Stimulated activated naive CD8-positive, alpha-beta T cell treated with anti-CD3 and anti-CD28 coated beads, Interleukin-15, Interleukin-2, amounts not matched to agents 100 ng/mL and 50 ng/mL, for 24 hours (primary cell): ENCODE results near the gene EPS8L2.
"Not testable (repeated sequence)": the region's sequence is repeated elsewhere in the genome, so short reads cannot be mapped to it uniquely, and the experiment has no call there.

Experiments
- H3K27ac Mint-ChIP-seq: one replicate; pipeline ENCODE4 v1.8.0; 2021; ENCODE audit warnings: mild to moderate bottlenecking, mixed read lengths
- H3K27me3 Mint-ChIP-seq: one replicate; pipeline ENCODE4 v1.8.0; 2021; ENCODE audit warnings: mixed read lengths
- H3K36me3 Mint-ChIP-seq: one replicate; pipeline ENCODE4 v1.8.0; 2021; ENCODE audit warnings: low read depth, mixed read lengths
- H3K4me1 Mint-ChIP-seq: one replicate; pipeline ENCODE4 v1.8.0; 2021; ENCODE audit warnings: low read depth, mixed read lengths
- H3K4me3 Mint-ChIP-seq: one replicate; pipeline ENCODE4 v1.8.0; 2021; ENCODE audit warnings: mild to moderate bottlenecking, mixed read lengths
- H3K9me3 Mint-ChIP-seq: one replicate; pipeline ENCODE4 v1.8.0; 2021; ENCODE audit warnings: mixed read lengths

EPS8L2 gene

DNA sequence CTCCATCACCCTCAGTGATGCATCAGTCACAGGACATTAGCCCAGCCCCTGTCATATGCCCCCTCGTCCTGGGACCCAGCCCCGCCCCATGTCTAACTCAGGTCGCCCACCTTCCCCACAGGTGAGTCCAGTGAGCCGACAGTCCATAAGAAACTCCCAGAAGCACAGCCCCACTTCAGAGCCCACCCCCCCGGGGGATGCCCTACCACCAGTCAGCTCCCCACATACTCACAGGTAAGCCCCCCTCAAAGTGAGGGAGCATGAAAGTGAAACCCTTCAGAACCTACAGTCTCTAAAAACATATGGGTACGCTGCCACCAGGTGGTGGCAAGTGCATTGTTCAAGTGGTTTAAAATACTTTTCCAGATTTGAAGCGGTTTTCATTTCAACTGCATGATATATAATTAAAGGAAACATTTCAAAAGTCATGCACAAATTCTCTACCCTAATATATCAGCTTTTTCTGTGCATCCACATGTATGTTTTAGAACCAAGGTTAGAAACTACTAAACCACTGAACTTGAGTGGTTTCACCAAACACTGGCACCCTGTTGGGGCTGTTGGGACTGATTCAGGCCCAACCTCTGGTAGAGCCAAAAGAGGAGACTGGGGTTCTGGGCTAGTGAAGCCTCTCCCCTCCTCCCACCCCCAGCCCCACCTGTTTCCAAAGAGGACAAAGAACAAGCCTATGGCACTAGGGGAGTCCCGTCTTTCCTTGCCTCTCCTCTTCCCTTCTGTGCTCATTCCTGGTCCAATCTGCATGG is 17.3 kb downstream of the EPS8L2 start:
- Mint-ChIP-seq H3K27me3 (peaks cover 18% of the 10 kb centered on the region), H3K9me3 (no peaks in the 10 kb centered on the region), H3K4me3 (no peak overlapping the region), H3K36me3 (no peaks in the 10 kb centered on the region), H3K4me1 (peaks cover 23% of the 10 kb centered on the region), H3K27ac (no peak overlapping the region)

DNA sequence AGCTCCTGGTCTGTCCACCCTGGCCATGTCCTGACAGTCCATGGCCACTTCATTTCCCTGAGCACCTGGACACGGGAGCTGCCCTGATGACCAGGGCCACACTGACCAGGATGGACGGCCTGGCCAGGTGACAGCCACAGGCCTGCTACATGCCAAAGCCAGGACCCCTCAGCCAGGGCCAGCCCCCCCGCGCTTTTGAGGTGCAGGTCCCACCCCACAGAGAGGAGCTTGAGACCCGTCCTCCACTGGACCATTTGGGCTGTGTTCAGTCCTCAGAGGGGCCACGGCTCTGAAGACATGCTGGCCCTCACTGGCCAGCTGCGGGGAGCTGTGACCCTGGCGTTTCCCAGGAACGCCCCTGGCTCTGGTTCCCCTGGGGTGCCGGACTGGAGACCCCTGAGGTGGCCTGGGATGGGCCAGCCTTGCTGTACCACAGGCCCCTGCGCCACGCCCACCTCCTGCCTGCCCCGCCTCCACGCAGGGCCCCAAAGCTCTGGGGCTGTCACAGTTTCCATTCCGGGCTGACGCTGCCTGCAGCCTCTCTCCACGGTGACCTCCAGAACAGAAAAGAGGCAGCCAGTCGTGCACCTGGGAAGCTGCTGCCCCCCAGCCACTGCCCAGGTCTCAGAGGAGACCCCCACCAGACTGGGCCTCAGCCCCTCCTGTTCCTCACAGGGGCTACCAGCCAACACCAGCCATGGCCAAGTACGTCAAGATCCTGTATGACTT is 18.2 kb downstream of the EPS8L2 start:
- Mint-ChIP-seq H3K27ac (no peak overlapping the region), H3K27me3 (peaks cover 16% of the 10 kb centered on the region), H3K9me3 (no peaks in the 10 kb centered on the region), H3K4me1 (peaks cover 23% of the 10 kb centered on the region), H3K4me3 (peak overlapping the region; percentile 5), H3K36me3 (no peaks in the 10 kb centered on the region)

DNA sequence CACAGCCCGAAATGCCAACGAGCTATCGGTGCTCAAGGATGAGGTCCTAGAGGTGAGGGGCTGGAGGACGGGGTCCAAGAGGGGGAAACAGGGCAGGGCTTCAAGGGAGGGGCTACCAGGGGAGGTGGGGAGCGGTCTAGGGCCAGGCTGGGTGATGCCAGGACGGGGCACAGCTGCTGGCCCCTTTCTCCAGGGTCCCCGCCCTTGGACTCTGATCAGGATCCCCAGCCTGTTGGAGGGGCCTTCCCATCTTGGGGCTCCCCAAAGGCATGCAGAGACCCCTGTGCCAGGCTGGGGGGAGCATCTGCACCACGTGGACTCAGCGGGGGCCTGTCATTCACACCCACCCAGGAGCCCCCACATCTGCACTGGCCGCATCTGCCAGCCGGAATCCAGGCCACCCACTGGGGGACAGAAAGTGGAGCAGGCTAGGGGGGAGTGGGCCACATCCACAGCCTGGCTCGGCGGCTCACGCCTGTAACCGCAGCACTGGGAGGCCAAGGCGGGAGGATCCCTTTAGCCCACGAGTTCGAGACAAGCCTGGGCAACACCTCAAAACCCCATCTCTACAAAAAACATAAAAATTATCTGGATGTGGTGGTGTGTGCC is 18.9 kb downstream of the EPS8L2 start:
- peak overlapping the region; percentile 40 for H3K27ac Mint-ChIP-seq
- H3K27me3 Mint-ChIP-seq, result peaks cover 10% of the 10 kb centered on the region
- no peaks in the 10 kb centered on the region for H3K36me3 Mint-ChIP-seq
- no peaks in the 10 kb centered on the region for H3K9me3 Mint-ChIP-seq
- peaks cover 23% of the 10 kb centered on the region for H3K4me1 Mint-ChIP-seq
- peak overlapping the region; percentile 49 for H3K4me3 Mint-ChIP-seq

DNA sequence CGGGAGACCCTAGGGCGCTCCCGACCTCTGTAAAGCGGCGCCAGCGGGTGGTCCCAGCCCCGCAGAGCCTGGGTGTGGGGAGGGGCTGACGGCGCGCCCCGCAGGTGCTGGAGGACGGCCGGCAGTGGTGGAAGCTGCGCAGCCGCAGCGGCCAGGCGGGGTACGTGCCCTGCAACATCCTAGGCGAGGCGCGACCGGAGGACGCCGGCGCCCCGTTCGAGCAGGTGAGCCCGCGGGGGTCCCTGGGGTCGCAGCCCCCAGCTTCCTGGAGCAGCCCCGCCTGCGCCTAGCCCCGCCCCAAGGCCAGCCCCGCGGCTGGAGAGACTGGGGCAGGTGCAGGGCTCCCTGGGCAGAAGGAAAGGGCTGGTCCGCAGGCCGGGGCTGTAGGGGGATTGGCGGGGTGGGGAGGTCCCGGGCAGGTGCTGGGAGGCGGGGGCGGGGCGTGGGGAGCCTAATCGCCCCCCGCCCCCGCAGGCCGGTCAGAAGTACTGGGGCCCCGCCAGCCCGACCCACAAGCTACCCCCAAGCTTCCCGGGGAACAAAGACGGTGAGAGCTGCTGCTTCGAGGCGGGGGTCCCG is 19.7 kb downstream of the EPS8L2 start:
- no peaks in the 10 kb centered on the region for H3K36me3 Mint-ChIP-seq
- peak overlapping the region; percentile 65 for H3K4me3 Mint-ChIP-seq

DNA sequence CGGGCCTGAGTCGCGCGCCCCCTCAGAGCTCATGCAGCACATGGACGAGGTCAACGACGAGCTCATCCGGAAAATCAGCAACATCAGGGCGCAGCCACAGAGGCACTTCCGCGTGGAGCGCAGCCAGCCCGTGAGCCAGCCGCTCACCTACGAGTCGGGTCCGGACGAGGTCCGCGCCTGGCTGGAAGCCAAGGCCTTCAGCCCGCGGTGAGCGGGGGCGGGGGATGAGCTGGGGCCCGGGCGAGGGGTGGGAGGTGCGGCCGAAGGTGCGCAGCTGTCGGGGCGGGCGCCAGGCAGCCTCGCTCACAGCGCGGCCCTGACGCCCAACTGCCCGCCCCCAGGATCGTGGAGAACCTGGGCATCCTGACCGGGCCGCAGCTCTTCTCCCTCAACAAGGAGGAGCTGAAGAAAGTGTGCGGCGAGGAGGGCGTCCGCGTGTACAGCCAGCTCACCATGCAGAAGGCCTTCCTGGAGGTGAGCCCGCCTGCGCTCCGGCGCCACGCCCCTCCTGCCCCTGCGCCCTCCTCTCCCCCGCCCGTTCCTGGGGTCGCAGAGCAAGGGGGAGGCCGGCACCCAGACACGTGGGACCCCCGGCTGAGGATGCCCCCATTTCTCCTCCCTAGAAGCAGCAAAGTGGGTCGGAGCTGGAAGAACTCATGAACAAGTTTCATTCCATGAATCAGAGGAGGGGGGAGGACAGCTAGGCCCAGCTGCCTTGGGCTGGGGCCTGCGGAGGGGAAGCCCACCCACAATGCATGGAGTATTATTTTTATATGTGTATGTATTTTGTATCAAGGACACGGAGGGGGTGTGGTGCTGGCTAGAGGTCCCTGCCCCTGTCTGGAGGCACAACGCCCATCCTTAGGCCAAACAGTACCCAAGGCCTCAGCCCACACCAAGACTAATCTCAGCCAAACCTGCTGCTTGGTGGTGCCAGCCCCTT is 20.5 kb downstream of the EPS8L2 start:
- Mint-ChIP-seq H3K9me3 (no peaks in the 10 kb centered on the region), H3K27ac (no peak overlapping the region), H3K27me3 (peaks cover 8% of the 10 kb centered on the region), H3K4me3 (peak overlapping the region; percentile 65), H3K36me3 (no peaks in the 10 kb centered on the region), H3K4me1 (peaks cover 20% of the 10 kb centered on the region)

More for the DNA sequence above, 19.7 kb downstream of the EPS8L2 start:
- Mint-ChIP-seq H3K27ac (no peak overlapping the region), H3K9me3 (no peaks in the 10 kb centered on the region), H3K4me1 (peaks cover 23% of the 10 kb centered on the region), H3K27me3 (peaks cover 8% of the 10 kb centered on the region)

DNA sequence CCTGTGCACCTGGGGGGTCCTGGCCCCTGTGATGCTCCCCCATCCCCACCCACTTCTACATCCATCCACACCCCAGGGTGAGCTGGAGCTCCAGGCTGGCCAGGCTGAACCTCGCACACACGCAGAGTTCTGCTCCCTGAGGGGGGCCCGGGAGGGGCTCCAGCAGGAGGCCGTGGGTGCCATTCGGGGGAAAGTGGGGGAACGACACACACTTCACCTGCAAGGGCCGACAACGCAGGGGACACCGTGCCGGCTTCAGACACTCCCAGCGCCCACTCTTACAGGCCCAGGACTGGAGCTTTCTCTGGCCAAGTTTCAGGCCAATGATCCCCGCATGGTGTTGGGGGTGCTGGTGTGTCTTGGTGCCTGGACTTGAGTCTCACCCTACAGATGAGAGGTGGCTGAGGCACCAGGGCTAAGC is 21.3 kb downstream of the EPS8L2 start:
- no peak overlapping the region for H3K4me3 Mint-ChIP-seq
- peaks cover 13% of the 10 kb centered on the region for H3K4me1 Mint-ChIP-seq
- H3K27ac Mint-ChIP-seq, result no peak overlapping the region
- no peaks in the 10 kb centered on the region for H3K36me3 Mint-ChIP-seq
- peaks cover 8% of the 10 kb centered on the region for H3K27me3 Mint-ChIP-seq
- H3K9me3 Mint-ChIP-seq, result no peaks in the 10 kb centered on the region

DNA sequence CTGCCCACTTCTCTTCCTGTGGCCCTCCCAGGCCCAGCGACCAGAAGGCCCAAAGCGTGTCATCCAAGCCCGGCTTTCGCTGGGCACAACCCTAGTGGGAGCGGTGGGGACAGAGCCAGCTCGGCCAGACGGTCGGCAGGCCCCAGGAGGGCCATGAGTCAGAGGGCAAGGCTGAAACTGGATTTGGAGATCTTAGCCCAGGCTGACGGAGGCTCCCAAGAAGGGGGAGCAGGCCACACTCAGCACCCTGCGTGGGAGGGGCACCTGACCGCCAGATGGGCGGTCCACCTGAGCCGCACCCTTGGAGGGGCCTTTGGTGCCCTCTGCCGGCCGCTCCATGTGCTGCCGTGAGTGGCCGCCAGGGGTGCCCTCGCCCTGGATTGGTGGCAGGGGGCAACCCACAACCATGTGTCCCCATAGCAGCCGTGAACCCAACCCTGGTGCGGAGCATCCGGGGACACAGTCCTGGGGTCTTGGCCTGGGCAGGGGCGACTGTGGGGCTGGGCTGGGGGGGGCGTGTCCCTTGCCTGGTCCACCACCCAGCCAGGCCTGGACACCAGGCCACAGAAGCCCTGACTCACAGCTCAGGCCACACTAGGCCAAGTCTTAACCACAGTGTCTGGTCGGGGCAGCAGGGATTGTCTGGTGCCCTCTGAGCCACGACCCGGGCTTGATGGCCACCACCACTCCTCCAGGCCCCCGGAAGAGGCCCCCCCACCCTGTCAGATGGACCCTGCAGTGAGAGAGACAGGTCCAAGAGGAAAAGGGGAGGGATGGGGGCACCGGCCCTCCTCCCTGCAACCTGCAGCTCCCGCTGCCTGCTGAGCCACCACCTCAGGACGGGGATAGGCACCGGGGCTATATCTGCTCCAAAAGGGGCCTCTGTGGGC is 22.1 kb downstream of the EPS8L2 start:
- H3K27me3 Mint-ChIP-seq, result peaks cover 7% of the 10 kb centered on the region
- H3K36me3 Mint-ChIP-seq, result no peaks in the 10 kb centered on the region
- H3K4me1 Mint-ChIP-seq, result peaks cover 11% of the 10 kb centered on the region
- H3K4me3 Mint-ChIP-seq, result no peak overlapping the region
- H3K9me3 Mint-ChIP-seq, result no peaks in the 10 kb centered on the region
- H3K27ac Mint-ChIP-seq, result no peak overlapping the region

DNA sequence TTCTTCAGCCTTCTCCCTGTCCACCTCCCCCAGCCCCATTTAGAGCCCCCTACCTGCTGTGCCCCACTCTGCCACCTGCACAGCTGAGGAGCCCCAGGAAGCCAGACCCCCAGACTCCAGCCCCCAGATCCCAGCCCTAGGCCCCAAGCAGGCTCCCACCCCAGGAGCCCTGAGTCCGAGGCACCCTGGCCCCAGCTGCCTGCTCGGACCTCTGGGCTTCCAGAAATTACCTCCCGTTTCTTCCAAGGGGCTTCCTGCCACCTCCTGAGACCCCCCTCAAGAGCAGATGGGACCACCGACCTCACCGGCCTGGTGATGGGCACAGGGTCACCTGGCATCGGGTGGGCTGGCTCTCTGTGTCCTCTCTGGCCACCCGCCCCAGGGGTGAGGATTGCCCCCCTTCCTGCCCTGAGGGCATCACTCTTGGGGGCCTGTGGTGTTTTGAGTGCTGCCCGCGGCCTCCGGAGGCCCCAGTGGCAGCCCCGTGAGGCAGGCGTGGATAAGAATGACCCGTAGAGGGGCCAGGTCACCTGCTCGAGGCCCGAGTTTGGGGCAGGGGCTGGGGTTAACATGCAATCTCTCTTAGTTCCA is 23.0 kb downstream of the EPS8L2 start:
- no peak overlapping the region for H3K4me3 Mint-ChIP-seq
- H3K9me3 Mint-ChIP-seq, result no peaks in the 10 kb centered on the region
- H3K27ac Mint-ChIP-seq, result no peak overlapping the region
- H3K27me3 Mint-ChIP-seq, result peaks cover 3% of the 10 kb centered on the region
- H3K36me3 Mint-ChIP-seq, result no peaks in the 10 kb centered on the region
- H3K4me1 Mint-ChIP-seq, result peaks cover 8% of the 10 kb centered on the region

DNA sequence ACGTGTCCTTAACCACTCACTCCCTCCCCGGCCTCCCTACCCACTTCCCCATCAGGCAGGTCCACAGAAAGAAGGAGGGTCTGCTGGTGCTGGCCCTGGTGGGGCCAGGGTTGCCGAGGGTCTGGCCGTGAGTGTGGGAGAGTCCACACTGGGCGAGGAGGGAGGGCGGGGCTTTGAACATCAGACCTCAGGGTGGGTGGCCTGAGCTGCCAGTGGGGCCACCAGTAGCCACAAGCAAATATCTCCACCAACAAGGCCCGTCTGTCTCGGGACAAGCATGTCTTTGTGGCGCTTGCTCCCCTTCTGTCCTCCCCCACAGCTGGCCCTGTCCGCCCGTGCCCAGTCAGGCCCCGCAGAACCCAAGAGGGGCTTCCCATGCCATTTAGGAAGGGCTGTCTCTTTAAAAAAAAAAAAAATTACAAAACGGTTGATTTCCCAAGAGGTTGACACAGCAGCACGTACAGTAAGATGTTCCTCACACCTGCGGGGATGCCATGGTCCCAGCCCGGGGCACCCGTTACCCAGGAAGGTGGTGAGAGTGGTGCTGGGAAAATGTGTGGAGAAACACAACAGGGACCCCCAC is 23.6 kb downstream of the EPS8L2 start:
- Mint-ChIP-seq H3K4me3 (no peak overlapping the region), H3K27ac (no peak overlapping the region)

DNA sequence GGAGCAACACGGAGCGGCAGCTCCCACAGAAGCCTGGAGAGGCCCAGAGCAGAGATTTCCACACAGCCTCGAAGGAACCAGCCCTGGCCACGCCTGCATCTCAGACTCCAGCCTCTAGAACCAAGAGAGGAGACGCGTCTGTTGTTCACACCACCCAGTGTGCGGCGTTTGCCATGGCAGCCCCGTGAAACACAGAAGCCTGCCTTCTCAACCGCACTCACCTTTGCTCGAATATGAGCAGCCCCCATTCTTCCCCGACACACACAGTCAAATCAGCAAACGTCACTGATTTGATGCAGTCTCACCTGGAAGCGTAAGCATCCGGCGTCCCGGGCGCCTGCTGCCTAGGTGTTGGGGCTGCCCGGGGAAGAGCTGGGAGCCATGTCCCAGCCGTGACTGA is 27.0 kb downstream of the EPS8L2 start:
- peaks cover 4% of the 10 kb centered on the region for H3K27me3 Mint-ChIP-seq

More for the DNA sequence above, 23.6 kb downstream of the EPS8L2 start:
- Mint-ChIP-seq H3K4me1 (peaks cover 6% of the 10 kb centered on the region), H3K27me3 (peaks cover 3% of the 10 kb centered on the region), H3K36me3 (no peaks in the 10 kb centered on the region), H3K9me3 (no peaks in the 10 kb centered on the region)

DNA sequence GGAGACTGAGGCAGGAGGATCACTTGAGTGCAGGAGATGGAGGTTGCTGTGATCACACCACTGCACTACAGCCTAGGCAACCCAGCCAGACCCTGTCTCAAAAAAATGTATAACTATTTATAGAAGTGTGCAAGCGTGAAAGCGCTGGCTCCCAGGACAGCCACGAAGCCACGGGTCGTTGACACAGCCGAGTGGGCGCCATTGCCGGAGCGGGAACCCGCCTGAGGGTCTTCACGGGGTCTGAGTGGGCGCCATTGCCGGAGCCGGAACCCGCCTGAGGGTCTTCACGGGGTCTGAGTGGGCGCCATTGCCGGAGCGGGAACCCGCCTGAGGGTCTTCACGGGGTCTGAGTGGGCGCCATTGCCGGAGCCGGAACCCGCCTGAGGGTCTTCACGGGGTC is 28.5 kb downstream of the EPS8L2 start:
- not testable (repeated sequence) for H3K4me3 Mint-ChIP-seq, H3K36me3 Mint-ChIP-seq

More for the DNA sequence above, 27.0 kb downstream of the EPS8L2 start:
- Mint-ChIP-seq H3K9me3 (no peaks in the 10 kb centered on the region), H3K4me3 (no peak overlapping the region), H3K36me3 (no peaks in the 10 kb centered on the region), H3K4me1 (peaks cover 15% of the 10 kb centered on the region), H3K27ac (no peak overlapping the region)

DNA sequence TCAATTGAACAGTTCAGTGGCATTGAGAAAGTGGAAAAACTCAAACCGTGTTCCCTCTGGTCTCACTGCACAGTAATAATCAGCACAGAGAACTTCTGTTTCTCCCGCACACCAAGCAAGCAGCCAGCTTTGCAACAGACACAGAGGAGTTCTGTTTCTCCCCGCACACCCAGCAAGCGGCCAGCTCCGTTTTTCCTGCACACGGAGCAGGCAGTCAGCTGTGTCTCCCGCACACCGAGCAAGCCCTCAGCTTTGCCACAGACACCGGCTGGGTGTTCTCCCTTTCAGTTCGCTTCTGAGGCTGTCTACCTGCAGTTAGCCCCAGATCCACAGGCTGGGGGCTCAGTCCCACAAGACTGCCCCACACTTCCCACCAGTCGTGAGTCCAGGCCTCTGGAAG is 31.3 kb downstream of the EPS8L2 start:
- H3K27me3 Mint-ChIP-seq, result peaks cover 4% of the 10 kb centered on the region

More for the DNA sequence above, 28.5 kb downstream of the EPS8L2 start:
- not testable (repeated sequence) for H3K27ac Mint-ChIP-seq, H3K9me3 Mint-ChIP-seq, H3K27me3 Mint-ChIP-seq
- H3K4me1 Mint-ChIP-seq, result peaks cover 15% of the 10 kb centered on the region

DNA sequence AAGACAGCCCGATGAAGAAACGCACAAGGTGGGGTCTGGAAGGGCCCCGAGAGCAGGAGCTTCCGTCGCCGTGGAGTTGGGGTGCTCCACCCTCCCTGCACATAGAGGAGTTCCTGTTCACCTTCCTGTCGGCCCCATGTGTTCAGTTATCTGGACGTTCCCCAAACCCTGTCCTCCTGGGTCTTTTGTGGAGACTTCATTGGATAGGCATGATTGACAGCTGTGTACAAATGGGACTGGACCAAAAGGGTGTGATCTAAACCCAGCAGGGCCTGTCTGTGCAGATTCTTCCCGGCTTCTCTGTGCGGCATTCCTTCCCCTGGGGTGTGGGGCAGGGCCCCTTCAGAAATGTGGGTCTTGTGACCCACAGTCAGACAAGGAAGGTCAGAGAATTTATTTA is 31.9 kb downstream of the EPS8L2 start:
- H3K36me3 Mint-ChIP-seq, H3K27ac Mint-ChIP-seq, H3K27me3 Mint-ChIP-seq, H3K9me3 Mint-ChIP-seq: not testable (repeated sequence)
- Mint-ChIP-seq H3K4me3 (peak overlapping the region; percentile 19), H3K4me1 (peaks cover 15% of the 10 kb centered on the region)

More for the DNA sequence above, 31.3 kb downstream of the EPS8L2 start:
- peaks cover 15% of the 10 kb centered on the region for H3K4me1 Mint-ChIP-seq
- peak overlapping the region; percentile 19 for H3K4me3 Mint-ChIP-seq
- no peak overlapping the region for H3K27ac Mint-ChIP-seq
- H3K36me3 Mint-ChIP-seq, result no peaks in the 10 kb centered on the region
- no peaks in the 10 kb centered on the region for H3K9me3 Mint-ChIP-seq
